ENCODE measurements around the gene ANKRA2. TPM values are rescaled to one million over a fixed set of nuclear protein-coding genes. Genes with fewer than 3 reads are reported as not detected.

ANKRA2 gene
- polyA plus RNA-seq, 1 of the 3 experiments (the other 2 are of a cell fraction): 14.5 TPM

DNA sequence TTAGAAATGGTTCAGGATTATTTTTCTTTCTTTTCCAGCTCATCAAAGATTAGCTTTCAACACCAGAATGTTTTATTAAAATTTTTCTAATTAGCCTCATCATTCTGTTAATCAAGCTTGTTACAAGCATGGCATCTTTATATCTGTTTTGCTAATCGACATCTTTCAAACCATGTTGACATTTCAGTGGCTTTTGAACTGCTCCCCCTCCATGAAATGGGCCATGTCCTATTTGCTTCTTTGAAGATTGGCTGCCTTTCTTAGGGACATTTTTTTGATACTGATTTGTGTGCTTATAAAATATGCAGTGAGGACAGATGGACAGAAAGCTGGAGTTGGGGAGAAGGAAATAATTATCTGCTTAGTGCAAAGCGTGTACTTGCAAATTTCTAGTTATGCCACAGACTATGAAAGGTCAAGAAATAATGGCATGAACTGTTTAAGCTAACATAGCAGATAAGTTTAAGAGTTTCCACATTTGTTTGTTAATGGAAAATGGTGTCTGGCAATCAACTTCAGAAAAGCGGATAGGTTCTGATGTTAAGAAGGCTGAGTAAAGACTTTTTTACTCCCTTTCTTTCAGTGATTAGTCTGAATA, 39.7 kb downstream of the ANKRA2 start:
- H3K27ac ChIP-seq (ENCODE audit: low read depth in 2 of 2, low read length in 1 of 2): no peak overlapping the region
- 81% methylated on average over 3 of the region's 3 CpGs for WGBS (ENCODE audit: low lambda C conversion rate)
- no peak for DNase-seq
- H3K27me3 ChIP-seq (ENCODE audit: insufficient read depth): no peaks in the 10 kb centered on the region
- CTCF ChIA-PET: interaction anchor here (1.1 to 9.8 kb wide), 3 partner anchors 11 to 270 kb away, joined by 3 to 100 read pairs (median 3); no protein-coding TSS in a partner anchor
- H3F3A ChIP-seq (replicated peaks; ENCODE audit: insufficient read depth): no peaks in the 10 kb centered on the region
- no peak overlapping the region for H3K4me2 ChIP-seq
- no peak overlapping the region for H3K9ac ChIP-seq
- H3K9me2 ChIP-seq: no peaks in the 10 kb centered on the region
- POLR2A ChIA-PET: no interaction called here
- TF ChIP-seq PBX3 (IDR thresholded peaks at IDR 0.05): no peak
- no peak for TF ChIP-seq CHD2 (IDR thresholded peaks at IDR 0.05; ENCODE audit: low read length, partially characterized antibody)
- TF ChIP-seq SIN3A (IDR thresholded peaks at IDR 0.05; ENCODE audit: borderline replicate concordance, low read depth, low read length): no peak
- no peak for TF ChIP-seq RCOR1 (IDR thresholded peaks at IDR 0.05; ENCODE audit: low read length)
- no peak for TF ChIP-seq FOSL2 (IDR thresholded peaks at IDR 0.05; ENCODE audit: borderline replicate concordance, low read depth)
- TF ChIP-seq, protein P1, sequence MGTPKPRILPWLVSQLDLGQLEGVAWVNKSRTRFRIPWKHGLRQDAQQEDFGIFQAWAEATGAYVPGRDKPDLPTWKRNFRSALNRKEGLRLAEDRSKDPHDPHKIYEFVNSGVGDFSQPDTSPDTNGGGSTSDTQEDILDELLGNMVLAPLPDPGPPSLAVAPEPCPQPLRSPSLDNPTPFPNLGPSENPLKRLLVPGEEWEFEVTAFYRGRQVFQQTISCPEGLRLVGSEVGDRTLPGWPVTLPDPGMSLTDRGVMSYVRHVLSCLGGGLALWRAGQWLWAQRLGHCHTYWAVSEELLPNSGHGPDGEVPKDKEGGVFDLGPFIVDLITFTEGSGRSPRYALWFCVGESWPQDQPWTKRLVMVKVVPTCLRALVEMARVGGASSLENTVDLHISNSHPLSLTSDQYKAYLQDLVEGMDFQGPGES (IDR thresholded peaks at IDR 0.05; ENCODE audit: low read depth, low read length): no peak
- TF ChIP-seq, protein P2, sequence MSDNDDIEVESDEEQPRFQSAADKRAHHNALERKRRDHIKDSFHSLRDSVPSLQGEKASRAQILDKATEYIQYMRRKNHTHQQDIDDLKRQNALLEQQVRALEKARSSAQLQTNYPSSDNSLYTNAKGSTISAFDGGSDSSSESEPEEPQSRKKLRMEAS (IDR thresholded peaks at IDR 0.05; ENCODE audit: low read depth): no peak
- no peak for TF ChIP-seq NRF1 (IDR thresholded peaks at IDR 0.05; ENCODE audit: low read depth, low read length)
- no peak for TF ChIP-seq POLR2AphosphoS5 (IDR thresholded peaks at IDR 0.05; ENCODE audit: low read depth, low read length)
- TF ChIP-seq RXRA (IDR thresholded peaks at IDR 0.05; ENCODE audit: borderline replicate concordance, low read depth): no peak
- no peak for TF ChIP-seq EZH2phosphoT487 (IDR thresholded peaks at IDR 0.05; ENCODE audit: borderline replicate concordance, low read depth)
- no peak for TF ChIP-seq REST (IDR thresholded peaks at IDR 0.05; ENCODE audit: low read depth, low read length)
- no peak for TF ChIP-seq MXI1 (IDR thresholded peaks at IDR 0.05; ENCODE audit: low read depth, low read length)
- no peak for TF ChIP-seq YY1 (IDR thresholded peaks at IDR 0.05; ENCODE audit: low read depth)
- no peak for TF ChIP-seq RFX5 (IDR thresholded peaks at IDR 0.05; ENCODE audit: low read length)
- TF ChIP-seq RAD21 (IDR thresholded peaks at IDR 0.05; ENCODE audit: low read length): no peak
- no peak for TF ChIP-seq FOXM1 (IDR thresholded peaks at IDR 0.05; ENCODE audit: low read depth)
- TF ChIP-seq TEAD4 (IDR thresholded peaks at IDR 0.05; ENCODE audit: borderline replicate concordance, insufficient read depth): no peak
- no peak for TF ChIP-seq GABPA (IDR thresholded peaks at IDR 0.05; ENCODE audit: low read depth)
- TF ChIP-seq ELF1 (IDR thresholded peaks at IDR 0.05): no peak
- peaks cover 0 to 1% of the 10 kb centered on the region in 2 experiments; a peak in 1 of 4 replicates for H3K4me1 ChIP-seq (ENCODE audit: control insufficient read depth in 1 of 2, insufficient read depth in 2 of 2, low read depth in 1 of 2, low read length in 1 of 2)
- H4K20me1 ChIP-seq (ENCODE audit: insufficient read depth): no peaks in the 10 kb centered on the region
- H3K4me3 ChIP-seq (ENCODE audit: low read depth in 2 of 2, low read length in 1 of 2): no peak overlapping the region
- no peaks in the 10 kb centered on the region for H3K9me3 ChIP-seq
- no peaks in the 10 kb centered on the region for H3K36me3 ChIP-seq (replicated peaks in 1 of 2; ENCODE audit: control insufficient read depth in 1 of 2, insufficient read depth in 2 of 2, low read length in 1 of 2)
- H3K79me2 ChIP-seq (ENCODE audit: insufficient read depth): no peaks in the 10 kb centered on the region
- H2AFZ ChIP-seq (ENCODE audit: low read depth): no peak overlapping the region

Measured in SK-N-SH (cell line).